GM21381 (cell line): ENCODE results near the gene VGLL1.
A peak's percentile ranks its signal among the peaks of the same experiment; 100 is the strongest.

Experiments used
- ATAC-seq: cut with Tn5 transposase; IDR thresholded peaks from one replicate; pipeline ENCODE4 v1.9.1; 2021; ENCODE audit warnings: mild to moderate bottlenecking, moderate library complexity; ENCODE audit not compliant: unreplicated experiment

VGLL1 gene

GRCh38 chrX:136551410-136551809 is 19.4 kb downstream of the VGLL1 start:
- ATAC-seq = no peak

- ATAC-seq = no peak
These were observed 23.7 kb downstream of the VGLL1 start for GRCh38 chrX:136555694-136556093.

- no peak for ATAC-seq
These were observed 40.0 kb downstream of the VGLL1 start for GRCh38 chrX:136572030-136572429.

- no peak for ATAC-seq
These were observed 42.5 kb downstream of the VGLL1 start for GRCh38 chrX:136574548-136574947.

GRCh38 chrX:136577552-136577951 is 45.5 kb downstream of the VGLL1 start:
- peak; percentile 95 for ATAC-seq

- ATAC-seq = no peak
These were observed 48.3 kb downstream of the VGLL1 start for GRCh38 chrX:136580316-136580715.

GRCh38 chrX:136582624-136583023 is 50.6 kb downstream of the VGLL1 start:
- no peak for ATAC-seq

- no peak for ATAC-seq
These were observed 52.5 kb downstream of the VGLL1 start for GRCh38 chrX:136584545-136584944.

- no peak for ATAC-seq
These were observed 53.2 kb downstream of the VGLL1 start for GRCh38 chrX:136585262-136585661.

- ATAC-seq = no peak
These were observed 53.9 kb downstream of the VGLL1 start for GRCh38 chrX:136585960-136586359.

- no peak for ATAC-seq
These were observed 54.4 kb downstream of the VGLL1 start for GRCh38 chrX:136586386-136586785.

- ATAC-seq = no peak
These were observed 55.5 kb downstream of the VGLL1 start for GRCh38 chrX:136587532-136587931.

GRCh38 chrX:136588036-136588435 is 56.0 kb downstream of the VGLL1 start:
- peak; percentile 72 for ATAC-seq

- ATAC-seq = no peak
These were observed 58.0 kb downstream of the VGLL1 start for GRCh38 chrX:136589966-136590365.

- no peak for ATAC-seq
These were observed 65.3 kb downstream of the VGLL1 start for GRCh38 chrX:136597356-136597755.

GRCh38 chrX:136597954-136598353 is 65.9 kb downstream of the VGLL1 start:
- no peak for ATAC-seq

- ATAC-seq = no peak
These were observed 66.6 kb downstream of the VGLL1 start for GRCh38 chrX:136598631-136599030.

GRCh38 chrX:136600059-136600458 is 68.0 kb downstream of the VGLL1 start:
- no peak for ATAC-seq
